Glomerular visceral epithelial cell (primary cell): Measurements from ENCODE around the gene PCOLCE2.
A peak's percentile ranks its signal among the peaks of the same experiment; 100 is the strongest.

ENCODE experiments used
- DNase-seq: peaks from one replicate; pipeline ENCODE4 v3.0.0-alpha.2; 2016; ENCODE audit errors: extremely low spot score

Gene PCOLCE2

GRCh38 chr3:142863930-142864920, 24.7 kb downstream of the PCOLCE2 start:
- no peak for DNase-seq

- DNase-seq, result no peak
Observed at GRCh38 chr3:142863010-142863817, 25.7 kb downstream of the PCOLCE2 start.

- DNase-seq, result no peak
Observed at GRCh38 chr3:142861926-142862325, 27.0 kb downstream of the PCOLCE2 start.

- DNase-seq, result no peak
Observed at GRCh38 chr3:142858043-142858442, 30.8 kb downstream of the PCOLCE2 start.

GRCh38 chr3:142857056-142857455, 31.8 kb downstream of the PCOLCE2 start:
- DNase-seq, result peak; percentile 54

GRCh38 chr3:142853270-142854168, 35.4 kb downstream of the PCOLCE2 start:
- peak; percentile 89 for DNase-seq

- DNase-seq, result no peak
Observed at GRCh38 chr3:142852009-142852408, 36.9 kb downstream of the PCOLCE2 start.

GRCh38 chr3:142850395-142851023, 38.4 kb downstream of the PCOLCE2 start:
- peak; percentile 79 for DNase-seq

- no peak for DNase-seq
Observed at GRCh38 chr3:142849148-142849547, 39.7 kb downstream of the PCOLCE2 start.

- no peak for DNase-seq
Observed at GRCh38 chr3:142846779-142847577, 41.9 kb downstream of the PCOLCE2 start.

- DNase-seq, result peak; percentile 25
Observed at GRCh38 chr3:142844339-142844977, 44.4 kb downstream of the PCOLCE2 start.

- DNase-seq, result no peak
Observed at GRCh38 chr3:142839831-142840230, 49.1 kb downstream of the PCOLCE2 start.

- no peak for DNase-seq
Observed at GRCh38 chr3:142837526-142837925, 51.4 kb downstream of the PCOLCE2 start.

- peak; percentile 81 for DNase-seq
Observed at GRCh38 chr3:142828703-142829305, 60.1 kb downstream of the PCOLCE2 start.

GRCh38 chr3:142819179-142819578, 69.7 kb downstream of the PCOLCE2 start:
- DNase-seq, result no peak

- DNase-seq, result no peak
Observed at GRCh38 chr3:142818651-142819050, 70.2 kb downstream of the PCOLCE2 start.

GRCh38 chr3:142817897-142818296, 71.0 kb downstream of the PCOLCE2 start:
- no peak for DNase-seq

GRCh38 chr3:142817356-142817755, 71.5 kb downstream of the PCOLCE2 start:
- DNase-seq, result no peak

- DNase-seq, result no peak
Observed at GRCh38 chr3:142815803-142816202, 73.1 kb downstream of the PCOLCE2 start.
